ENCODE measurements around the gene PDZRN4.

GRCh38 chr12:41467591-41468325 lies 279.6 kb downstream of the PDZRN4 start:
- TF ChIP-seq CTCF (IDR thresholded peaks at IDR 0.05) = no peak
- no peak for TF ChIP-seq POLR2A (IDR thresholded peaks at IDR 0.05)
